ENCODE results near the gene TTC39A. TPM values are rescaled to one million over a fixed set of nuclear protein-coding genes. Genes with fewer than 3 reads are reported as not detected.
A peak's percentile ranks its signal among the peaks of the same experiment; 100 is the strongest.

The TTC39A gene
- polyA plus RNA-seq, 1 donor (not counting 4 experiments of a cell fraction or from before 2014, with no cell fraction given): 1.4 TPM

DNA sequence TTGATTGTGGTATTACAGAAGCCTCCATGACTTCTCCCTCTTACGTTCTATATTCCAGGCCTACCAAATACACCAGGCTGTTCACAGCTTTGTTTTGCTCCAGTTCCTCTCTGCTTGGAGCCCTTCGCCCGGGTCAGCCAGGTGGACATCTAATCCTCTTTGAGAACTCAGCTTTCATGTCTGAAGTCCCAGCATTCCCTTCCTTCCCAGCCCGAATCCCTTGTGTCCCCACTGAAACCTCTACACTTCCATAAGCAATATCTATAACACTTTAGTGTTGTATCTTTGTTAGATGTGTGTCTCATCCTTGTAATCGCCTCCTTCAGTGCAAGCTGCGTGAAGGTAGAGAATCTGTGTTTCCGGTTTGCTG lies 92.3 kb downstream of the TTC39A start:
- Histone ChIP-seq H3K4me1 (ENCODE audit: control insufficient read depth, extremely low read depth, insufficient read depth, low read length) (peaks cover 26% of the 10 kb centered on the region), H3K4me2 (ENCODE audit: control insufficient read depth, extremely low read depth, insufficient read depth, low read depth, low read length) (peak overlapping the region; percentile 92), H3K9me1 (ENCODE audit: control insufficient read depth, extremely low read depth, insufficient read depth, low read length) (peaks cover 4% of the 10 kb centered on the region), H4K20me1 (ENCODE audit: control insufficient read depth, extremely low read depth, insufficient read depth, low read length) (no peaks in the 10 kb centered on the region), H3K9me3 (ENCODE audit: control insufficient read depth, low read depth, low read length) (no peaks in the 10 kb centered on the region), H3K27me3 (ENCODE audit: control insufficient read depth, extremely low read depth, insufficient read depth, low read length) (no peaks in the 10 kb centered on the region), H3K27ac (ENCODE audit: control insufficient read depth, insufficient read depth, low read length) (peak overlapping the region; percentile 92), H3K36me3 (ENCODE audit: control insufficient read depth in 2 of 2, extremely low read depth in 1 of 2, insufficient read depth in 2 of 2, low read length in 2 of 2) (peaks cover 0 to 3% of the 10 kb centered on the region in 2 experiments), H3K4me3 (ENCODE audit: control insufficient read depth in 2 of 3, extremely low read depth in 1 of 3, insufficient read depth in 2 of 3, low read depth in 1 of 3, low read length in 3 of 3) (peak overlapping the region; percentile 65 to 88 (median 84)), H3K9ac (ENCODE audit: control insufficient read depth, extremely low read depth, insufficient read depth, low read length) (peak overlapping the region; percentile 94), H3K79me2 (ENCODE audit: control insufficient read depth, insufficient read depth, low read length) (peaks cover 66% of the 10 kb centered on the region), H2AFZ (ENCODE audit: control insufficient read depth, low read length) (no peak overlapping the region)
- DNase-seq (ENCODE audit: low read depth, low spot score) (no peak), FAIRE-seq (no peak)
- TF ChIP-seq CTCF (optimal IDR thresholded peaks at IDR 0.05 in 1 of 3, IDR thresholded peaks at IDR 0.05 in 1 of 3, conservative IDR thresholded peaks at IDR 0.05 in 1 of 3; ENCODE audit: extremely low read depth in 1 of 3, insufficient read depth in 2 of 3, low read length in 3 of 3) (no peak), EZH2 (IDR thresholded peaks at IDR 0.05; ENCODE audit: low read length) (no peak)
- dilution Hi-C loops (cut with MboI; ENCODE audit: extremely low pct_ligation_motif_present, low sequenced_read_pairs): no loop called here

DNA sequence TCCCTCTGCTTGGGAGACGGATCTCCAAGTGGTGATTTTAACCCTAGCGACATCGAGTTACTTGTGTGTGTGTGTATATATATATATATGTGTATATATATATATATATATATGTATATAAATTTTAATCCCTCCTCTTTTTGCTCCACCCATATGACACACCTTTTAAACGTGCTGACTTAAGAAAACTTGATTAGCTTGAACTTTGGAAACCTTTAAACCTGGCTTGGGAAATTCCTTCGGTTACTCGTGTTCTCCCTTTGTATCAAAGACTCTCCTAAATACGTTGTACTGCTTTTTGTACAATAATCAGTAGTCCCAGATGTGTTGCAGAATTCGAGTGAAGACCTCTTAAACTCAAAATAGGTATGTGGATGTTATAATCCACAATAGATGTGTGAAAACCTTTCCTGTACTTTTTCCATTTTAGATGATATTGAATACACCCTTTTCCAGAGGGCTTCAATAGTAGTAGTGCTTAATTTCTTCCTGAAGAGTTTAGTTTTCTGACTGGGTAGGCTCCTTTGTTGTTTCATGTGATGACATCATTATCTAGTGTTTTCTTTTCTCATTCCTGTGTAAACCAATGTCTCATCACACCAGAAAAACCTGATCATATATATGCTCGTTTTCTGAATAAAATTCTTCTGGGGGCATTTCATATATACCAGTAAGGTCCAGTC lies 92.9 kb downstream of the TTC39A start:
- H3K79me2 ChIP-seq (ENCODE audit: control insufficient read depth, insufficient read depth, low read length): peaks cover 61% of the 10 kb centered on the region
- no peaks in the 10 kb centered on the region for H3K9me3 ChIP-seq (ENCODE audit: control insufficient read depth, low read depth, low read length)
- peak overlapping the region; percentile 84 for H2AFZ ChIP-seq (ENCODE audit: control insufficient read depth, low read length)
- H3K4me3 ChIP-seq (ENCODE audit: control insufficient read depth in 2 of 3, extremely low read depth in 1 of 3, insufficient read depth in 2 of 3, low read depth in 1 of 3, low read length in 3 of 3): peak overlapping the region; percentile 65 to 88 (median 84)
- no peaks in the 10 kb centered on the region for H3K27me3 ChIP-seq (ENCODE audit: control insufficient read depth, extremely low read depth, insufficient read depth, low read length)
- H3K9me1 ChIP-seq (ENCODE audit: control insufficient read depth, extremely low read depth, insufficient read depth, low read length): peaks cover 4% of the 10 kb centered on the region
- peaks cover 24% of the 10 kb centered on the region for H3K4me1 ChIP-seq (ENCODE audit: control insufficient read depth, extremely low read depth, insufficient read depth, low read length)
- peak overlapping the region; percentile 92 for H3K27ac ChIP-seq (ENCODE audit: control insufficient read depth, insufficient read depth, low read length)
- FAIRE-seq (no peak), DNase-seq (ENCODE audit: low read depth, low spot score) (no peak)
- dilution Hi-C loops (cut with MboI; ENCODE audit: extremely low pct_ligation_motif_present, low sequenced_read_pairs): no loop called here
- H3K36me3 ChIP-seq (ENCODE audit: control insufficient read depth in 2 of 2, extremely low read depth in 1 of 2, insufficient read depth in 2 of 2, low read length in 2 of 2): peaks cover 0 to 3% of the 10 kb centered on the region in 2 experiments
- no peaks in the 10 kb centered on the region for H4K20me1 ChIP-seq (ENCODE audit: control insufficient read depth, extremely low read depth, insufficient read depth, low read length)
- H3K4me2 ChIP-seq (ENCODE audit: control insufficient read depth, extremely low read depth, insufficient read depth, low read depth, low read length): peak overlapping the region; percentile 92
- TF ChIP-seq EZH2 (IDR thresholded peaks at IDR 0.05; ENCODE audit: low read length): no peak
- TF ChIP-seq CTCF (optimal IDR thresholded peaks at IDR 0.05 in 1 of 3, IDR thresholded peaks at IDR 0.05 in 1 of 3, conservative IDR thresholded peaks at IDR 0.05 in 1 of 3; ENCODE audit: extremely low read depth in 1 of 3, insufficient read depth in 2 of 3, low read length in 3 of 3): no peak
- peak overlapping the region; percentile 94 for H3K9ac ChIP-seq (ENCODE audit: control insufficient read depth, extremely low read depth, insufficient read depth, low read length)

Other genes starting within 250 kb of the TTC39A start
- not detected in 3 replicates for gene C1orf185, start 228.3 kb downstream of the TTC39A start, polyA plus RNA-seq
- 104 to 138 TPM (median 113 TPM) in 3 replicates for gene RNF11, start 94.3 kb downstream of the TTC39A start, polyA plus RNA-seq
- 19.4 to 35.3 TPM (median 33.2 TPM) in 3 replicates for gene EPS15, start 188.7 kb upstream of the TTC39A start, polyA plus RNA-seq

All from keratinocyte (primary cell).